Adrenal gland (tissue), 5 donors: ENCODE results near the gene LRFN5.

Experiments
- POLR2A ChIP-seq, 2 donors: fragments of 450-650 bp; IDR thresholded peaks; one replicate each; pipeline ENCODE4 v1.6.1; 2017; ENCODE audit warnings: antibody characterized with exemption in 2 of 2, mild to moderate bottlenecking in 2 of 2, moderate library complexity in 1 of 2
- TF ChIP-seq, protein P1 (sequence below), 6 experiments: fragments of 450-650 bp in 4 of 6; fragments of 200-600 bp in 2 of 6; sonication (generic) in 1 of 6; IDR thresholded peaks; 1 replicate in 5 of 6; 2 replicates in 1 of 6; pipeline versions ENCODE4 v1.5.1 to v1.8.0; 2016 to 2021; ENCODE audit warnings: antibody characterized with exemption in 6 of 6, mild to moderate bottlenecking in 2 of 6, moderate library complexity in 1 of 6
- donor health status: DM: no; HTN: no; CAD: no.

DNA sequence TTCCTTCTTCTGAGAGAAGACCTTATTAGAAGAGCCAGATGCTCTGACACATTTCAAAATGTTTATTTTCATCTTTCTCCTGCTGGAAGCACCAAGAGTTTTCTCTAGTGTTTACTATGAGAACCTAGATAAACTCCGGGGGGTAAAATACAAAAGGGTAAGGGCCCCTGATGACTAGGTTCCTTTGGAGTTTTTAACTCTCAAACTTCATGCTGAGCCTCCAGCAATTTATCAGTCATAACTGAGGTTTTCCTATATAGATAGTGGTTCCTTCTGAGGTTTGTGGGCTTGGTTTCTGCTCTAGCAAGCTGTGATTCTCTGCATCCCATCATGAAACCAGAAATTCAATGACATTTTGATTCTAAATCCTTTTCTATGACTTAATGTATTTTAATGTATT lies 210.9 kb downstream of the LRFN5 start:
- no peak for TF ChIP-seq POLR2A (IDR thresholded peaks at IDR 0.05)
- TF ChIP-seq, protein P1, sequence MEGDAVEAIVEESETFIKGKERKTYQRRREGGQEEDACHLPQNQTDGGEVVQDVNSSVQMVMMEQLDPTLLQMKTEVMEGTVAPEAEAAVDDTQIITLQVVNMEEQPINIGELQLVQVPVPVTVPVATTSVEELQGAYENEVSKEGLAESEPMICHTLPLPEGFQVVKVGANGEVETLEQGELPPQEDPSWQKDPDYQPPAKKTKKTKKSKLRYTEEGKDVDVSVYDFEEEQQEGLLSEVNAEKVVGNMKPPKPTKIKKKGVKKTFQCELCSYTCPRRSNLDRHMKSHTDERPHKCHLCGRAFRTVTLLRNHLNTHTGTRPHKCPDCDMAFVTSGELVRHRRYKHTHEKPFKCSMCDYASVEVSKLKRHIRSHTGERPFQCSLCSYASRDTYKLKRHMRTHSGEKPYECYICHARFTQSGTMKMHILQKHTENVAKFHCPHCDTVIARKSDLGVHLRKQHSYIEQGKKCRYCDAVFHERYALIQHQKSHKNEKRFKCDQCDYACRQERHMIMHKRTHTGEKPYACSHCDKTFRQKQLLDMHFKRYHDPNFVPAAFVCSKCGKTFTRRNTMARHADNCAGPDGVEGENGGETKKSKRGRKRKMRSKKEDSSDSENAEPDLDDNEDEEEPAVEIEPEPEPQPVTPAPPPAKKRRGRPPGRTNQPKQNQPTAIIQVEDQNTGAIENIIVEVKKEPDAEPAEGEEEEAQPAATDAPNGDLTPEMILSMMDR (IDR thresholded peaks at IDR 0.05), result no peak
